ENCODE results near the gene HOXD10.

DNA sequence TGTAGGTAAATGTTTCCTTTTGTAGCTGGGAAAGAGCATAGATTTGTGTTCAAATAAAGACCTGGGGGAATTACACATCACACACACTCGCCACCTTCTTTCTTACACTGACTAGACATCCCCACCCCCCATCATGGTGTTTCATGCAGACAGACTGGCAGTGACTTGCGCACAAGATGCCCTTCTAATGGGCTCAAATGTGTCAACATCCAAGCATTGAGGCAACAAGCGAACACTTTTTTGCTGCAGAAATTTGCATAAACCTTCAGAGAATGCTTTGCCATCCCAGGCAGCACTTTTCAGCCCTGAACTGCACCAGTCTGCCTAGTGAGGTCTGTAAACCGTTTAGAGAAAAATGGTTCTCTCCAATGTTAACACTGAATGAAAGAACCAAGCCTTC is 17.5 kb downstream of the HOXD10 start:
- TF ChIP-seq, protein P1, sequence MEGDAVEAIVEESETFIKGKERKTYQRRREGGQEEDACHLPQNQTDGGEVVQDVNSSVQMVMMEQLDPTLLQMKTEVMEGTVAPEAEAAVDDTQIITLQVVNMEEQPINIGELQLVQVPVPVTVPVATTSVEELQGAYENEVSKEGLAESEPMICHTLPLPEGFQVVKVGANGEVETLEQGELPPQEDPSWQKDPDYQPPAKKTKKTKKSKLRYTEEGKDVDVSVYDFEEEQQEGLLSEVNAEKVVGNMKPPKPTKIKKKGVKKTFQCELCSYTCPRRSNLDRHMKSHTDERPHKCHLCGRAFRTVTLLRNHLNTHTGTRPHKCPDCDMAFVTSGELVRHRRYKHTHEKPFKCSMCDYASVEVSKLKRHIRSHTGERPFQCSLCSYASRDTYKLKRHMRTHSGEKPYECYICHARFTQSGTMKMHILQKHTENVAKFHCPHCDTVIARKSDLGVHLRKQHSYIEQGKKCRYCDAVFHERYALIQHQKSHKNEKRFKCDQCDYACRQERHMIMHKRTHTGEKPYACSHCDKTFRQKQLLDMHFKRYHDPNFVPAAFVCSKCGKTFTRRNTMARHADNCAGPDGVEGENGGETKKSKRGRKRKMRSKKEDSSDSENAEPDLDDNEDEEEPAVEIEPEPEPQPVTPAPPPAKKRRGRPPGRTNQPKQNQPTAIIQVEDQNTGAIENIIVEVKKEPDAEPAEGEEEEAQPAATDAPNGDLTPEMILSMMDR (IDR thresholded peaks at IDR 0.05), result no peak
- TF ChIP-seq POLR2A (IDR thresholded peaks at IDR 0.05), result no peak

Data from suprapubic skin (tissue), 3 donors.